GM06990 (cell line): ENCODE data around the gene FRG1.
"Not testable (repeated sequence)": the region's sequence is repeated elsewhere in the genome, so short reads cannot be mapped to it uniquely, and the experiment has no call there.

Experiments used
- DNase-seq: peaks from one replicate; pipeline ENCODE4 v3.0.0-alpha.2; 2011; ENCODE audit not compliant: insufficient read length; ENCODE audit errors: extremely low read depth
- H3K27me3 ChIP-seq: replicated peaks from 2 replicates; pipeline ENCODE4 v1.6.0; 2011; ENCODE audit warnings: low read length; ENCODE audit not compliant: control insufficient read depth, insufficient read depth
- H3K36me3 ChIP-seq: 2 replicates; pipeline ENCODE4 v1.5.1; 2011; ENCODE audit warnings: low read length; ENCODE audit not compliant: control insufficient read depth, insufficient read depth
- H3K4me3 ChIP-seq: replicated peaks from 2 replicates; pipeline ENCODE4 v1.5.1; 2011; ENCODE audit warnings: low read depth, mild to moderate bottlenecking, control low read depth, low read length
- TF ChIP-seq, protein P1 (sequence below): IDR thresholded peaks from 2 replicates; pipeline ENCODE4 v1.5.1; 2011; ENCODE audit warnings: low read length, control low read depth, mild to moderate bottlenecking, inconsistent platforms; ENCODE audit not compliant: insufficient read depth, poor library complexity, severe bottlenecking

The FRG1 gene

DNA sequence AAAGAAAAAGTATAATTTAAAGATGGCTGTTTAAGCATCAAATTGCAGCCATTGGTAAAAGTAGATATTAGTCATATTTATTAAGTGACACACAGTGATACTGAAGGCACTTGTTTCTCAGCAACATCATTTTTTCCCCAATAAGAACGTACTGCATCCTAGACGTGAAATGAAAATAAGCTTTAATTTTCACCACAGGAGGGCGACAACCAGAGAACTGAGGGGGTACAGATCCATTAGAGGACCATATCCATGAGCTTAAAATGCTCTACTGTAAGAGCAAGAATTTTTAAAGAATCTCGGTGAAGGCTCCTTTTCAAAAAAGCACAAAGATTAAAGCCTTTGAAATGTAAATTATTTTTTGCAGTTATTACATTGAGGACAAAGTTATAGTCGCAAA lies 33.4 kb downstream of the FRG1 start:
- Histone ChIP-seq H3K36me3 (no peaks in the 10 kb centered on the region), H3K27me3 (no peaks in the 10 kb centered on the region), H3K4me3 (no peak overlapping the region)
- TF ChIP-seq, protein P1, sequence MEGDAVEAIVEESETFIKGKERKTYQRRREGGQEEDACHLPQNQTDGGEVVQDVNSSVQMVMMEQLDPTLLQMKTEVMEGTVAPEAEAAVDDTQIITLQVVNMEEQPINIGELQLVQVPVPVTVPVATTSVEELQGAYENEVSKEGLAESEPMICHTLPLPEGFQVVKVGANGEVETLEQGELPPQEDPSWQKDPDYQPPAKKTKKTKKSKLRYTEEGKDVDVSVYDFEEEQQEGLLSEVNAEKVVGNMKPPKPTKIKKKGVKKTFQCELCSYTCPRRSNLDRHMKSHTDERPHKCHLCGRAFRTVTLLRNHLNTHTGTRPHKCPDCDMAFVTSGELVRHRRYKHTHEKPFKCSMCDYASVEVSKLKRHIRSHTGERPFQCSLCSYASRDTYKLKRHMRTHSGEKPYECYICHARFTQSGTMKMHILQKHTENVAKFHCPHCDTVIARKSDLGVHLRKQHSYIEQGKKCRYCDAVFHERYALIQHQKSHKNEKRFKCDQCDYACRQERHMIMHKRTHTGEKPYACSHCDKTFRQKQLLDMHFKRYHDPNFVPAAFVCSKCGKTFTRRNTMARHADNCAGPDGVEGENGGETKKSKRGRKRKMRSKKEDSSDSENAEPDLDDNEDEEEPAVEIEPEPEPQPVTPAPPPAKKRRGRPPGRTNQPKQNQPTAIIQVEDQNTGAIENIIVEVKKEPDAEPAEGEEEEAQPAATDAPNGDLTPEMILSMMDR: peak; percentile 36
- DNase-seq: no peak

DNA sequence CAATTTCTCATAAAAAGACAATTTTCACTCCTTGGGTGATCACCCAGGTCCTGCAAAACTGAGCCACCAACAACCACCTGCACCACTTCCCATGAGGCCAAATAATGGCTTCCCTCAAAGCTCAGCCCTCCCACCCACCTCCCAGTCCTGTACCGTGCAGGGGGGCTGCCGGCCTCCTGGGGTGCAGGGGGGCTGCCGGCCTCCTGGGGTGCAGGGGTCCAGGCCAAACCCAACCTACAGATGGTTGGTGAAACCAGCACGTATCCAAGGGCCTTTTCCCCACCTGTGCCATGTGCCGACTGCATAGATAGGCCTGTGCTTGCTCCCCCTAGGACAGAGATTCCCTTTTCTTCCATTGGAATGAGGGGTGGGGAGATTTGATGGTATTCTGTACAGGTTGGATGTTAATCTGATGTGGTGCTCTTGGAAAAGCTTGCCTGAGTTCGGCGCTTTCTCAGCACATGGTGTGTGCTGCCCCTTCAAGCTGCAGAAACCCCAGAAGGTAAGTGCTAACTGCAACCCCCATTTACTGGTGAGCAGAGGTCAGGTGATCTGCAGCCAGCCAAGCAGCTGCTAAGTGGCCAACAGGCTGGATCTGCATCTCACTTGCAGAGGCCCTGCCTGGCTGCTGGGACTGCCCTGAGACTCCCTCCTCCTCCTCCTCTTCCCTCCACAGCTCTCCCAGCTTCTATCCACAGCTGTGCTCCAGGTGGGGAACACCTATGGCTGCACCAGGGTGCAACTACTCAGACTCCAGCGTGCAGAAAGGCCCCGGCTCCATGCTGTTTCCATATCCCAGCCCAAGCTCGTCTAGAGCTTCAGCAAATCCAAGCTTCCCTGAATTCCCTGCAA lies 38.8 kb downstream of the FRG1 start:
- Histone ChIP-seq H3K27me3 (no peaks in the 10 kb centered on the region), H3K4me3 (no peak overlapping the region), H3K36me3 (no peaks in the 10 kb centered on the region)
- DNase-seq: no peak
- TF ChIP-seq, protein P1: no peak

DNA sequence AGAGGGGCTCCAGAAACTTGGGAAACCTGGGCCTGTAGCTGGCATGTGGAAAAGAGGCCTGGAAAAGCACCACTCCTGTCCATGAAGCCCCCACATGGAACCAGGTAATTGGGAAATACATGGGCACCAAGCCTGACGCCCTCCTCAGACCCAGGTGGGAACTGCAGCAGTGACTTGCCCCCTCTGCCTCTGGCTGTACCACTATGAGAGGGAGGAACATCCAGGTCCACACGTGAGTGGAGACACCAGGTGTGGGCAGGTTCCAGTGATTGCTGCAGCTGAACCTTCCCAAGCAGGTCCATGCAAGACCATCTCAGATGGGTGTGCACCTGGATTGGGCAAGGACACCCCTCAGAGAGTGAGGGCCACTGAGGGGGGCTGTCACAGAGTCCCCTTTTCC lies 39.6 kb downstream of the FRG1 start:
- not testable (repeated sequence) for DNase-seq, H3K36me3 ChIP-seq, H3K4me3 ChIP-seq, H3K27me3 ChIP-seq
- TF ChIP-seq, protein P1: peak; percentile 12

DNA sequence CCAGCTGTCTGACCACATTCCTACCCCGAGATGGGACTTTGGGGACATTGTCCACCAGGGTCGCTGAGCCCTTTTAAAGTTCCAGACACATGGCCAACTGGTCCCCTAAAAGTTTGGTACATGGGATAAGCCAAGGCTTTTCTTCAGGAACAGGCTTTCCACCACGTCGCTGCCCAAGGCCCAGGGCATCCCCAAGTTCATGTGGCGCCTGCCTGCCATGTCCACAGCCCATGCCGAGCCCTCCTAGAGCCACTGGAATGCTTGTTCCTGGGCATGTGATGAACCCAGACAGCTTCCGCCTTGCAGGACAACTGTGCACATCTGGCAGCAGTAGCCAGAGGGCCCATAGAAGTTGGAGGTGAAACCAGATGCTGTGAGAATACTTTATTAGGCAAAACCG lies 41.3 kb downstream of the FRG1 start:
- Histone ChIP-seq H3K27me3 (no peaks in the 10 kb centered on the region), H3K4me3 (no peak overlapping the region), H3K36me3 (no peaks in the 10 kb centered on the region)
- DNase-seq: no peak
- TF ChIP-seq, protein P1: no peak

DNA sequence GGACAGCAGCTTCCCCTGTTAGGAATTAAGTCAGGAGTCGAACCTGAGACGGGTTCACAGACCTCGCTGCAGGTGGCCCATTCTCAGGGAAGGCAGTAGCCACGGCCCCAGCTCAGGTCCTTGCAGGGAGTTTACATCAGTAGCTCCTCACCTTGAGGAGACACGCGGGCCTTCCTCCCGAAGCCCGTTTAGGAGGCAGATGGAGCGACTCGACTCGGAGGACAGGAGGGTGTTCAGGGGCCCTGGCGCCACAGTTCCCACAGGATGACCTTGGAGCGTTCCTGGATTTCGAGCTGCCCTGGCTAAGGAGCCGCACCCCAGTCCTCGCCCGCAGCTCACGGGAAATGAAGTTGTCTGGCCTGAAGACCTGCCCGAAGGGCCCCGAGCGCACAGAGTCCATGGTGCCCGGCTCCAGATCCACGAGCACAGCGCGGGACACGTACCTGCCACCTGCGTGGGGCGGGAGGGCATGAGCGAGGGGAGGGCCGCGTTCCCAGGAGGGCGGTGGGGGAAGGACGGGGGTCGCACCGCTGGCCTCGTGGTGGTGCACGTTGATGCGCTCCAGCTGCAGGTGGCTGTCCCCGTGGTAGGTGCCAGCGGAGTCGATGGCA lies 43.3 kb downstream of the FRG1 start:
- H3K27me3 ChIP-seq, H3K4me3 ChIP-seq, H3K36me3 ChIP-seq, DNase-seq: not testable (repeated sequence)

DNA sequence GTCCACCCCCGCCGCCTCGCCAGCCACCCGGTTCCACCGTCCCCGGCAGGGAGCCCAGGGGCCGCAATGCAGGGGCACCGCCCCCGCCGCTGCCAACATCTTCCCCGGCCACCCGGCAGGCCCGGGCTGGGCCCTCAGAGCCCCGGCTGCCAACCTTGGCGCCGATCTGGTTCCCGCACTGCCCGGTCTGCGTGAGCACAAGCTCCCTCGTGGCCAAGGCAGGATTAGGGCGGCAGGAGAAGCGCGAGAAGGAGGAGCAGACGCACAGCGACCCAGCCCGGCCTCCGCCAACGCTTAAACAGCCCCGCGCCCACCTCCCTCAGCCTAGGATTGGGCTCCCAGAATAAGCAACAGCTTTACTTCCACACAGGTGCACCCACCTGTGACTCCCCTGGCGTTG lies 44.0 kb downstream of the FRG1 start:
- H3K4me3 ChIP-seq, H3K36me3 ChIP-seq, H3K27me3 ChIP-seq, DNase-seq: not testable (repeated sequence)

DNA sequence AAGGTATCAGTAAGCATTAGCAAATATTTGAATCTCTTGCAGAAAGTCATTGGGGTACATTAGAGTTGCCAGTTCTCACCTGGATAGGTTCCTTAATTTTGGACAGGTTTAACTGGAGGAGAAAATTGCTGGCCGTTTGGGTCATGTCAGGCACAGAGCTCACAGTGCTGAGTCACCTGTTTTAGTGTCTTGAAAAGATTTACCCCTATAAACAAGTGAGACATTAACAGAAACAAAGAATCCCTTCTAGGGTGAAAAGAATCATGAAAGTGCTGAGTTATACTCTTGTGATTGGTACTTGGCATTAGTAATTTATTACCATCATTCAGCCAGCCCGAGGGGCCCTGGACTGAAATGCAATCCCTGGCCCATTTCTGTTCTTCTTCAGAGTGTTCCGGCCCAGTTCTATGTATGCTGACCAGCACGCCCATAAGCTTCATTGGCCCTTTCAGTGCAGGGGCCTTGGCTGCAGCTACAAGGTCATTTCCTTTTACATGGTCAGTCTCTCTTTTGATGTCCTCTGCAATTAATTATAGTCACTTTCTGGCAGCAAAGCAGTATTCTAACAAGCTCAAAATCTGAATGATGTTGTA lies 45.1 kb downstream of the FRG1 start:
- DNase-seq, H3K4me3 ChIP-seq, H3K27me3 ChIP-seq, H3K36me3 ChIP-seq: not testable (repeated sequence)
